ENCODE measurements around the gene NHERF1. TPM values are rescaled to one million over a fixed set of nuclear protein-coding genes. Genes with fewer than 3 reads are reported as not detected.

Gene NHERF1
- total and polyA plus RNA-seq, 2 experiments from 2014 or later, result 78.2 to 111 TPM

- H3K4me1 ChIP-seq (ENCODE audit: low read depth), result peaks cover 13% of the 10 kb centered on the region
- TF ChIP-seq, protein P1, sequence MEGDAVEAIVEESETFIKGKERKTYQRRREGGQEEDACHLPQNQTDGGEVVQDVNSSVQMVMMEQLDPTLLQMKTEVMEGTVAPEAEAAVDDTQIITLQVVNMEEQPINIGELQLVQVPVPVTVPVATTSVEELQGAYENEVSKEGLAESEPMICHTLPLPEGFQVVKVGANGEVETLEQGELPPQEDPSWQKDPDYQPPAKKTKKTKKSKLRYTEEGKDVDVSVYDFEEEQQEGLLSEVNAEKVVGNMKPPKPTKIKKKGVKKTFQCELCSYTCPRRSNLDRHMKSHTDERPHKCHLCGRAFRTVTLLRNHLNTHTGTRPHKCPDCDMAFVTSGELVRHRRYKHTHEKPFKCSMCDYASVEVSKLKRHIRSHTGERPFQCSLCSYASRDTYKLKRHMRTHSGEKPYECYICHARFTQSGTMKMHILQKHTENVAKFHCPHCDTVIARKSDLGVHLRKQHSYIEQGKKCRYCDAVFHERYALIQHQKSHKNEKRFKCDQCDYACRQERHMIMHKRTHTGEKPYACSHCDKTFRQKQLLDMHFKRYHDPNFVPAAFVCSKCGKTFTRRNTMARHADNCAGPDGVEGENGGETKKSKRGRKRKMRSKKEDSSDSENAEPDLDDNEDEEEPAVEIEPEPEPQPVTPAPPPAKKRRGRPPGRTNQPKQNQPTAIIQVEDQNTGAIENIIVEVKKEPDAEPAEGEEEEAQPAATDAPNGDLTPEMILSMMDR (IDR thresholded peaks at IDR 0.05; ENCODE audit: low read depth, low read length), result no peak
- H3K4me3 ChIP-seq, result no peak overlapping the region
- no peaks in the 10 kb centered on the region for H3K27me3 ChIP-seq
- H3K36me3 ChIP-seq, result no peaks in the 10 kb centered on the region
- DNase-seq (ENCODE audit: low read depth in 1 of 2, low spot score in 1 of 2), result no peak
- H3K9me3 ChIP-seq (ENCODE audit: low read depth), result no peaks in the 10 kb centered on the region
- H3K27ac ChIP-seq, result no peak overlapping the region
These were observed 20.3 kb downstream of the NHERF1 start for GRCh38 chr17:74768763-74769114.

GRCh38 chr17:74769266-74769855, 20.9 kb downstream of the NHERF1 start:
- no peak overlapping the region for H3K27ac ChIP-seq
- TF ChIP-seq, protein P1 (IDR thresholded peaks at IDR 0.05; ENCODE audit: low read depth, low read length), result no peak
- H3K4me3 ChIP-seq, result no peak overlapping the region
- no peaks in the 10 kb centered on the region for H3K27me3 ChIP-seq
- no peaks in the 10 kb centered on the region for H3K9me3 ChIP-seq (ENCODE audit: low read depth)
- no peaks in the 10 kb centered on the region for H3K36me3 ChIP-seq
- DNase-seq (ENCODE audit: low read depth in 1 of 2, low spot score in 1 of 2), result no peak
- peaks cover 6% of the 10 kb centered on the region for H3K4me1 ChIP-seq (ENCODE audit: low read depth)

GRCh38 chr17:74769856-74770497, 21.5 kb downstream of the NHERF1 start:
- H3K36me3 ChIP-seq, result no peaks in the 10 kb centered on the region
- no peak overlapping the region for H3K4me3 ChIP-seq
- TF ChIP-seq, protein P1 (IDR thresholded peaks at IDR 0.05; ENCODE audit: low read depth, low read length), result no peak
- H3K27me3 ChIP-seq, result no peaks in the 10 kb centered on the region
- peaks cover under 1% of the 10 kb centered on the region for H3K4me1 ChIP-seq (ENCODE audit: low read depth)
- no peak overlapping the region for H3K27ac ChIP-seq
- DNase-seq (ENCODE audit: low read depth in 1 of 2, low spot score in 1 of 2), result no peak
- H3K9me3 ChIP-seq (ENCODE audit: low read depth), result no peaks in the 10 kb centered on the region

GRCh38 chr17:74770498-74771318, 22.3 kb downstream of the NHERF1 start:
- DNase-seq (ENCODE audit: low read depth in 1 of 2, low spot score in 1 of 2), result peak; percentile 45 to 74
- TF ChIP-seq, protein P1 (IDR thresholded peaks at IDR 0.05; ENCODE audit: low read depth, low read length), result peak; percentile 71
- Histone ChIP-seq H3K4me1 (ENCODE audit: low read depth) (no peaks in the 10 kb centered on the region), H3K27ac (no peak overlapping the region), H3K4me3 (no peak overlapping the region), H3K36me3 (no peaks in the 10 kb centered on the region), H3K27me3 (no peaks in the 10 kb centered on the region), H3K9me3 (ENCODE audit: low read depth) (no peaks in the 10 kb centered on the region)

DNA sequence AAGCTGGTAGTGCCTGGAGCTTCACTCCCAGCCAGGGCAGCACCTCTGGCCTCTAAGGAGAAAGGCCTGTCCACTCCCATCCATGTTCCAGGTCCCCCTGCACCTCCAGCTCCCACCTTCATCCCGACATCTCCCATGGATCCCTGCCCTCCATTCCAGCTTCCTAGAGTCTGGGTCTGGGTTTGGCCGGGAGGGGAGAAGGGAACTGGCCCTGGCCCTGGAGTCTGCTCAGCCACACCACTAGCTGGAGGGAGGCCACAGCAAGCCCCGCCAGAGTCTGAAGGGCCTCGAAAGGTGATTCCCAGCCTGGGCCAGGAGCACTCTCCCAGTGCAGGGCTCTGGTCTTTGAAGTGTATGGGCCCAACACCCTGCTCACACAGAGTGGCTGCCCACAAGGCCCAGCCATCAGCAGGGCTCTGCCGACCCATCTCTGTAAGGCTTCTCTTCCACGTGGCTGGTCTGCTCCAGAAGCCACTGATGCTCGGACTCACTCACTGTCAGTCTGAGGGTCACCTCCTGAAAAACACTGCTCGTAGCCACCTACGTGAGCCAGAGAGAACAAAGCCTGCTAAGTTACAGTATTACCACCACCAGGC, 23.0 kb downstream of the NHERF1 start:
- H3K4me3 ChIP-seq, result no peak overlapping the region
- H3K36me3 ChIP-seq, result no peaks in the 10 kb centered on the region
- no peaks in the 10 kb centered on the region for H3K4me1 ChIP-seq (ENCODE audit: low read depth)
- no peaks in the 10 kb centered on the region for H3K9me3 ChIP-seq (ENCODE audit: low read depth)
- no peak overlapping the region for H3K27ac ChIP-seq
- DNase-seq (ENCODE audit: low read depth in 1 of 2, low spot score in 1 of 2), result no peak
- H3K27me3 ChIP-seq, result no peaks in the 10 kb centered on the region
- TF ChIP-seq, protein P1 (IDR thresholded peaks at IDR 0.05; ENCODE audit: low read depth, low read length), result no peak

Measured in cardiac muscle cell (in vitro differentiated cells and primary cell).